SK-N-SH (cell line): Measurements from ENCODE around the gene SPTB. TPM values are rescaled to one million over a fixed set of nuclear protein-coding genes. Genes with fewer than 3 reads are reported as not detected.

Experiments
- CTCF ChIA-PET: fragments of 300-600, 350-600 bp; formaldehyde crosslinking; extraction: SDS; loops from one replicate; lab custom pipeline; 2021; lab: Yijun Ruan, JAX
- POLR2A ChIA-PET: fragments of 350-600 bp; sonication (Branson Sonifier 250); formaldehyde crosslinking; extraction: SDS; loops from one replicate; lab custom pipeline; 2020; ENCODE audit warnings: antibody characterized with exemption, inconsistent platforms; lab: Yijun Ruan, JAX
- DNase-seq: peaks from one replicate; pipeline ENCODE4 v3.0.0; 2012
- H2AFZ ChIP-seq: fragments of 200-600 bp; sonication (generic); 2 replicates; pipeline ENCODE4 v1.8.1; 2016; ENCODE audit warnings: antibody characterized with exemption, mild to moderate bottlenecking, low read depth
- H3F3A ChIP-seq: fragments of 200-600 bp; sonication (generic); replicated peaks from 2 replicates; pipeline ENCODE3; 2016; ENCODE audit warnings: antibody characterized with exemption, mild to moderate bottlenecking; ENCODE audit not compliant: insufficient read depth
- H3K27ac ChIP-seq, 2 experiments: fragments of 200-500 bp in 1 of 2; fragments of 200-600 bp in 1 of 2; sonication (Bioruptor generic) in 1 of 2; sonication (generic), shearing (Covaris generic) in 1 of 2; 2 replicates each; pipeline versions ENCODE4 v1.5.1 to v1.6.1; 2014 to 2016; ENCODE audit warnings: low read depth in 2 of 2, inconsistent platforms in 1 of 2, low read length in 1 of 2, mild to moderate bottlenecking in 1 of 2, mixed read lengths in 1 of 2
- H3K27me3 ChIP-seq: fragments of 200-600 bp; sonication (generic), shearing (Covaris generic); 2 replicates; pipeline ENCODE4 v1.6.1; 2016; ENCODE audit warnings: mixed run types; ENCODE audit not compliant: insufficient read depth
- H3K36me3 ChIP-seq, 2 experiments: fragments of 200-500 bp in 1 of 2; fragments of 200-600 bp in 1 of 2; sonication (Bioruptor generic) in 1 of 2; sonication (generic) in 1 of 2; replicated peaks in 1 of 2; 2 replicates each; pipeline versions ENCODE3 to v1.5.1; 2014 to 2016; ENCODE audit warnings: low read length in 1 of 2, mild to moderate bottlenecking in 1 of 2; ENCODE audit not compliant: insufficient read depth in 2 of 2, control insufficient read depth in 1 of 2
- H3K4me1 ChIP-seq, 2 experiments: fragments of 200-500 bp in 1 of 2; fragments of 200-600 bp in 1 of 2; sonication (Bioruptor generic) in 1 of 2; sonication (generic), shearing (Covaris generic) in 1 of 2; 2 replicates each; pipeline versions ENCODE4 v1.5.1 to v1.6.1; 2014 to 2016; ENCODE audit warnings: low read depth in 1 of 2, low read length in 1 of 2, mixed run types in 1 of 2; ENCODE audit not compliant: insufficient read depth in 2 of 2, control insufficient read depth in 1 of 2
- H3K4me2 ChIP-seq: fragments of 200-600 bp; sonication (generic), shearing (Covaris generic); 2 replicates; pipeline ENCODE4 v1.6.1; 2017; ENCODE audit warnings: mixed run types
- H3K4me3 ChIP-seq, 2 experiments: fragments of 200-500 bp in 1 of 2; fragments of 200-600 bp in 1 of 2; sonication (Bioruptor generic) in 1 of 2; sonication (generic), shearing (Covaris generic) in 1 of 2; 2 replicates each; pipeline versions ENCODE4 v1.5.1 to v1.8.1; 2014 to 2016; ENCODE audit warnings: low read depth in 2 of 2, inconsistent platforms in 1 of 2, low read length in 1 of 2, mild to moderate bottlenecking in 1 of 2, mixed read lengths in 1 of 2, moderate library complexity in 1 of 2
- H3K79me2 ChIP-seq: fragments of 200-600 bp; sonication (generic); 2 replicates; pipeline ENCODE4 v1.8.1; 2017; ENCODE audit warnings: mild to moderate bottlenecking; ENCODE audit not compliant: insufficient read depth
- H3K9ac ChIP-seq: fragments of 200-600 bp; sonication (generic); 2 replicates; pipeline ENCODE4 v1.6.1; 2017; ENCODE audit warnings: mixed run types
- H3K9me2 ChIP-seq: fragments of 200-600 bp; sonication (generic); 2 replicates; pipeline ENCODE4 v1.6.1; 2017; ENCODE audit warnings: mixed run types
- H3K9me3 ChIP-seq: fragments of 200-600 bp; sonication (generic); 2 replicates; pipeline ENCODE4 v1.6.1; 2017; ENCODE audit warnings: mixed run types, mild to moderate bottlenecking, moderate library complexity
- H4K20me1 ChIP-seq: fragments of 200-600 bp; sonication (generic); 2 replicates; pipeline ENCODE4 v1.6.1; 2017; ENCODE audit warnings: mild to moderate bottlenecking, mixed run types; ENCODE audit not compliant: insufficient read depth
- CHD2 ChIP-seq: fragments of 150-350 bp; IDR thresholded peaks from 2 replicates; pipeline ENCODE4 v1.6.1; 2018; ENCODE audit warnings: low read length; ENCODE audit not compliant: partially characterized antibody
- CTCF ChIP-seq: fragments of 200-600 bp; sonication (generic); IDR thresholded peaks from 2 replicates; pipeline ENCODE4 v1.6.1; 2017; ENCODE audit warnings: antibody characterized with exemption, mild to moderate bottlenecking, moderate library complexity
- JUND ChIP-seq: IDR thresholded peaks from 2 replicates; pipeline ENCODE4 v1.4.0; 2012
- MAX ChIP-seq: IDR thresholded peaks from 2 replicates; pipeline ENCODE4 v1.4.0; 2012; ENCODE audit warnings: low read depth
- NFIC ChIP-seq: IDR thresholded peaks from 2 replicates; pipeline ENCODE4 v1.4.0; 2012; ENCODE audit warnings: borderline replicate concordance
- PBX3 ChIP-seq: IDR thresholded peaks from 2 replicates; pipeline ENCODE4; 2012
- POLR2AphosphoS5 ChIP-seq: IDR thresholded peaks from 2 replicates; pipeline ENCODE4 v1.6.1; 2012; ENCODE audit warnings: low read depth, low read length
- RAD21 ChIP-seq: IDR thresholded peaks from 2 replicates; pipeline ENCODE4 v1.6.1; 2012; ENCODE audit warnings: mild to moderate bottlenecking, low read length
- RCOR1 ChIP-seq: fragments of 150-350 bp; IDR thresholded peaks from 2 replicates; pipeline ENCODE4 v1.6.1; 2017; ENCODE audit warnings: antibody characterized with exemption, low read length
- SMC3 ChIP-seq: IDR thresholded peaks from 2 replicates; pipeline ENCODE4 v1.6.1; 2012; ENCODE audit warnings: low read depth, low read length, improper control_type of control experiment
- USF1 ChIP-seq: IDR thresholded peaks from 2 replicates; pipeline ENCODE4 v1.4.0; 2012; ENCODE audit warnings: low read depth, borderline replicate concordance
- ZBTB33 ChIP-seq: IDR thresholded peaks from 2 replicates; pipeline ENCODE4 v1.4.0; 2012; ENCODE audit warnings: low read depth, borderline replicate concordance
- WGBS: methylation state at CpG from one replicate; pipeline ENCODE4 v1.1.6; 2017; ENCODE audit warnings: low lambda C conversion rate; 5-methylcytosine and 5-hydroxymethylcytosine counted together
- polyA plus RNA-seq, 3 experiments: library from polyadenylated mRNA; depleted of rRNA; stranded (reverse); fragments of >200 nt; gene quantifications; 2 replicates each; pipeline ENCODE4 v1.2.3, GENCODE V29; 2012

Gene SPTB
- polyA plus RNA-seq, 1 of the 3 experiments (the other 2 are of a cell fraction), result 0.15 TPM

- TF ChIP-seq SMC3 (peak; percentile 7; the same call in 1 of the 2 replicates), NFIC (peak; percentile 89), USF1 (no peak), RAD21 (no peak; the same call in 1 of the 2 replicates), JUND (no peak), ZBTB33 (no peak), POLR2AphosphoS5 (peak; percentile 34; the same call in 1 of the 2 replicates), MAX (no peak; the same call in 1 of the 2 replicates), PBX3 (no peak; the same call in 1 of the 2 replicates)
- TF ChIP-seq, all 33 proteins: peak for 9
These were observed 117.4 kb downstream of the SPTB start (continued) for GRCh38 chr14:64762044-64763034.

GRCh38 chr14:64761441-64762043, 118.2 kb downstream of the SPTB start:
- Histone ChIP-seq H3K27me3 (no peaks in the 10 kb centered on the region), H3K9me2 (no peaks in the 10 kb centered on the region), H3F3A (peaks cover 4% of the 10 kb centered on the region), H3K36me3 (no peaks in the 10 kb centered on the region), H3K27ac (peak overlapping the region; percentile 34 to 99; a peak in 3 of 4 replicates), H3K9me3 (no peaks in the 10 kb centered on the region), H3K4me2 (peak overlapping the region; percentile 59), H3K4me3 (no peak overlapping the region), H4K20me1 (no peaks in the 10 kb centered on the region), H3K79me2 (no peaks in the 10 kb centered on the region), H2AFZ (no peak overlapping the region), H3K9ac (no peak overlapping the region), H3K4me1 (peaks cover 43 to 78% of the 10 kb centered on the region in 2 experiments)
- WGBS, result 16% methylated on average over 3 of the region's 5 CpGs
- ChIA-PET CTCF (interaction anchor here (0.5 to 5.0 kb wide), 20 partner anchors 10 to 217 kb away, joined by 3 to 33 read pairs (median 4); no protein-coding TSS in a partner anchor), POLR2A (interaction anchor here (1.0 to 2.3 kb wide), 9 partner anchors 11 to 424 kb away, joined by 3 to 15 read pairs (median 5); partner anchors contain the start of gene PLEKHG3)
- no peak for DNase-seq
- TF ChIP-seq CHD2, result no peak
- peak; percentile 51; the same call in 1 of the 2 replicates for TF ChIP-seq RCOR1
- TF ChIP-seq CTCF, result peak; percentile 21; the same call in 1 of the 2 replicates
